ENCODE measurements around the gene TRIM37.

DNA sequence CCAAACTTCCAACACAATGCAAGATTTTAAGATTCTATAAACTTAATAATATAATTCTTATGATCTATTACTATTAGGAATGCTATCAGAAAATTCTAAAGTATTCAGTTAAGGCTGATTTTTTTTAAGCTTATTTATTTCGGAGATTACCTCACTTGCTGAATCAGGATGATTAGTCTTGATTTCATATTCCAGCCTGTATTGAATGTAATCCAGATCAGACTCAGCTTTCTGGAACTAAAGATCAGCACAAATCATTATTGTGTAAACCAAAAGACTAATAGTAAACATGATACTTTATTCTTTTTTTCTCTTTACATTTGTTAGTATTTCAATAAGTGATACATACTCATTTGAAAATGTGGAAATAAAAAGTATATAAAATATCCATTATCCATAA is 24.5 kb upstream of the TRIM37 start:
- TF ChIP-seq, protein P1, sequence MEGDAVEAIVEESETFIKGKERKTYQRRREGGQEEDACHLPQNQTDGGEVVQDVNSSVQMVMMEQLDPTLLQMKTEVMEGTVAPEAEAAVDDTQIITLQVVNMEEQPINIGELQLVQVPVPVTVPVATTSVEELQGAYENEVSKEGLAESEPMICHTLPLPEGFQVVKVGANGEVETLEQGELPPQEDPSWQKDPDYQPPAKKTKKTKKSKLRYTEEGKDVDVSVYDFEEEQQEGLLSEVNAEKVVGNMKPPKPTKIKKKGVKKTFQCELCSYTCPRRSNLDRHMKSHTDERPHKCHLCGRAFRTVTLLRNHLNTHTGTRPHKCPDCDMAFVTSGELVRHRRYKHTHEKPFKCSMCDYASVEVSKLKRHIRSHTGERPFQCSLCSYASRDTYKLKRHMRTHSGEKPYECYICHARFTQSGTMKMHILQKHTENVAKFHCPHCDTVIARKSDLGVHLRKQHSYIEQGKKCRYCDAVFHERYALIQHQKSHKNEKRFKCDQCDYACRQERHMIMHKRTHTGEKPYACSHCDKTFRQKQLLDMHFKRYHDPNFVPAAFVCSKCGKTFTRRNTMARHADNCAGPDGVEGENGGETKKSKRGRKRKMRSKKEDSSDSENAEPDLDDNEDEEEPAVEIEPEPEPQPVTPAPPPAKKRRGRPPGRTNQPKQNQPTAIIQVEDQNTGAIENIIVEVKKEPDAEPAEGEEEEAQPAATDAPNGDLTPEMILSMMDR (optimal IDR thresholded peaks at IDR 0.05 in 1 of 3, IDR thresholded peaks at IDR 0.05 in 1 of 3, conservative IDR thresholded peaks at IDR 0.05 in 1 of 3; ENCODE audit: extremely low read depth in 1 of 3, insufficient read depth in 2 of 3, low read length in 3 of 3): no peak
- TF ChIP-seq EZH2 (IDR thresholded peaks at IDR 0.05; ENCODE audit: low read length): no peak

Data from keratinocyte (primary cell).